Measurements from ENCODE around the gene POU6F1. TPM values are rescaled to one million over a fixed set of nuclear protein-coding genes. Genes with fewer than 3 reads are reported as not detected.
A peak's percentile ranks its signal among the peaks of the same experiment; 100 is the strongest.

Gene POU6F1
- total and polyA plus RNA-seq, 2 of the 8 experiments (the other 6 are each of a cell fraction or from before 2014, with no cell fraction given): 5.6 to 8.7 TPM

DNA sequence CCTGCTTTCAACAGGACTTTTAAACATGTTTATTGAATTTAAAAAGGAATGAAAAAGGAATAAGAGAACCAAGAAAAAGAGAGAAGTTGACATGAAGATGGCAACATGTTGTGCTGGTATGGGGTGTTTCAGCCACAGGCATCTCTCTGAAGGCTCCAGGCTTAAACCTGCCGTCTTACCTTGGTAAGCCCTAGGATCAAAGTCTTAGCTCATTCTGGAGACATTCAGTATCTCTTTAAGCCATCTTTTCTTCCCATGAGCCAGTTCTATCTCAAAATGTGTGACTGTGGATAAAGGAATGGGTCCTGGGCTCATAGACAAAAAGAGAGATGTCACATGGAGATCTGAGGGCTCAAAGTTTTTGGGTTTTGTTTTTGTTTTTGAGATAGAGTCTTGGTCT lies 43.4 kb downstream of the POU6F1 start:
- ChIA-PET POLR2A (ENCODE audit: partially characterized antibody) (interaction anchor here (0.7 to 1.2 kb wide), 3 partner anchors 50 to 1072 kb away, joined by 3 to 5 read pairs (median 4); no protein-coding TSS in a partner anchor), CTCF (ENCODE audit: partially characterized antibody) (interaction anchor here (0.8 kb wide), 1 partner anchor 85 kb away, joined by 3 read pairs; no protein-coding TSS in a partner anchor)
- no peaks in the 10 kb centered on the region for H3K27me3 ChIP-seq (replicated peaks in 1 of 4; ENCODE audit: control insufficient read depth in 3 of 4, extremely low read depth in 1 of 4, insufficient read depth in 3 of 4, low read length in 3 of 4)
- WGBS, 2 experiments (ENCODE audit: extremely low coverage in 1 of 2, insufficient coverage in 1 of 2, insufficient read length in 1 of 2, insufficient replicate concordance in 2 of 2, low coverage in 1 of 2, low lambda C conversion rate in 2 of 2, missing lambda C conversion rate in 1 of 2): 86% methylated on average over 1 of the region's 1 CpG; no CpG with 5 or more reads in 1 of the 2 experiments
- no peak overlapping the region for H3K4me2 ChIP-seq (ENCODE audit: insufficient read depth in 1 of 2, low read depth in 2 of 2, low read length in 2 of 2)
- H2AFZ ChIP-seq (ENCODE audit: low read length): peak overlapping the region; percentile 70; the same call in 1 of the 2 replicates
- H3K79me1 ChIP-seq (ENCODE audit: low read depth, low read length): peaks cover 3% of the 10 kb centered on the region; the same call in 1 of the 2 replicates
- no peaks in the 10 kb centered on the region for H3K9me3 ChIP-seq (ENCODE audit: insufficient read depth in 2 of 2, low read depth in 1 of 2, low read length in 1 of 2)
- no peaks in the 10 kb centered on the region for H4K20me1 ChIP-seq (replicated peaks in 1 of 2; ENCODE audit: control insufficient read depth in 1 of 2, insufficient read depth in 2 of 2, low read length in 2 of 2)
- no peak for FAIRE-seq
- no peak overlapping the region for H3K27ac ChIP-seq (ENCODE audit: low read depth, low read length)
- H3K23ac ChIP-seq (ENCODE audit: insufficient read length): no peak overlapping the region
- H2BK12ac ChIP-seq (ENCODE audit: low read depth, low read length): no peak overlapping the region
- no peak overlapping the region for H2AK5ac ChIP-seq (ENCODE audit: low read depth, low read length)
- TF ChIP-seq RNF2 (IDR thresholded peaks at IDR 0.05; ENCODE audit: borderline replicate concordance, low read depth, low read length, missing control alignments, poor library complexity, severe bottlenecking) (no peak), BRCA1 (IDR thresholded peaks at IDR 0.05; ENCODE audit: low read depth, low read length) (no peak), FOSL1 (IDR thresholded peaks at IDR 0.05; ENCODE audit: insufficient read depth, low read depth, low read length) (no peak), TCF12 (IDR thresholded peaks at IDR 0.05; ENCODE audit: low read depth, low read length) (no peak)
- TF ChIP-seq, protein P1, sequence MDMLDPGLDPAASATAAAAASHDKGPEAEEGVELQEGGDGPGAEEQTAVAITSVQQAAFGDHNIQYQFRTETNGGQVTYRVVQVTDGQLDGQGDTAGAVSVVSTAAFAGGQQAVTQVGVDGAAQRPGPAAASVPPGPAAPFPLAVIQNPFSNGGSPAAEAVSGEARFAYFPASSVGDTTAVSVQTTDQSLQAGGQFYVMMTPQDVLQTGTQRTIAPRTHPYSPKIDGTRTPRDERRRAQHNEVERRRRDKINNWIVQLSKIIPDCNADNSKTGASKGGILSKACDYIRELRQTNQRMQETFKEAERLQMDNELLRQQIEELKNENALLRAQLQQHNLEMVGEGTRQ (IDR thresholded peaks at IDR 0.05; ENCODE audit: low read length): no peak
- H4K5ac ChIP-seq (ENCODE audit: insufficient read length, low read depth, low read length): no peak overlapping the region
- H2BK15ac ChIP-seq (ENCODE audit: low read length): no peak overlapping the region
- H2BK5ac ChIP-seq (ENCODE audit: low read depth, low read length): no peak overlapping the region
- H2BK120ac ChIP-seq (replicated peaks; ENCODE audit: low read depth, low read length): no peak overlapping the region
- no peak overlapping the region for H4K8ac ChIP-seq (ENCODE audit: extremely low read depth, insufficient read depth, low read length)
- no peak overlapping the region for H4K91ac ChIP-seq (replicated peaks; ENCODE audit: insufficient read length, low read length)
- DNase-seq (ENCODE audit: low read depth in 1 of 2, low spot score in 2 of 2): no peak
- no peak overlapping the region for H3K9ac ChIP-seq (replicated peaks in 1 of 4; ENCODE audit: extremely low read depth in 1 of 4, low read depth in 3 of 4, low read length in 3 of 4)
- no peak overlapping the region for H3K4ac ChIP-seq (replicated peaks; ENCODE audit: insufficient read length, low read depth, low read length)
- no peak overlapping the region for H3K4me3 ChIP-seq (ENCODE audit: extremely low read depth in 1 of 4, insufficient read depth in 2 of 4, low read depth in 3 of 4, low read length in 4 of 4)
- no peak overlapping the region for H3K14ac ChIP-seq (ENCODE audit: insufficient read length)
- H3K36me3 ChIP-seq (ENCODE audit: control insufficient read depth in 2 of 4, insufficient read depth in 4 of 4, low read length in 3 of 4): no peaks in the 10 kb centered on the region
- H3K4me1 ChIP-seq (replicated peaks in 1 of 4; ENCODE audit: control insufficient read depth in 3 of 4, insufficient read depth in 4 of 4, low read length in 3 of 4): peaks cover 0 to 1% (median 0%) of the 10 kb centered on the region in 4 experiments; a peak in 1 of 7 replicates
- peaks cover 3% of the 10 kb centered on the region for H3K23me2 ChIP-seq (ENCODE audit: low read depth, low read length)
- H2BK20ac ChIP-seq (ENCODE audit: low read length): no peak overlapping the region
- no peak overlapping the region for H3K18ac ChIP-seq (ENCODE audit: extremely low read depth, low read length)
- peaks cover 3 to 30% of the 10 kb centered on the region in 2 experiments; a peak in 3 of 4 replicates for H3K79me2 ChIP-seq (ENCODE audit: control insufficient read depth in 1 of 2, insufficient read depth in 2 of 2, low read length in 2 of 2)
- H3K56ac ChIP-seq (replicated peaks; ENCODE audit: insufficient read length, low read depth, low read length): no peak overlapping the region

Data from H1 (cell line).